ENCODE measurements around the gene CYP2R1. TPM values are rescaled to one million over a fixed set of nuclear protein-coding genes. Genes with fewer than 3 reads are reported as not detected.

CYP2R1 gene
- total and polyA plus RNA-seq, 2 of the 13 experiments (the other 11 are each of a cell fraction or from before 2014, with no cell fraction given) = 0.59 to 0.60 TPM

GRCh38 chr11:14924318-14924717 is 32.3 kb upstream of the CYP2R1 start (continued):
- TF ChIP-seq DMAP1 (CRISPR knock-in tag; IDR thresholded peaks at IDR 0.05) = no peak

- ATAC-seq = no peak
- ChIA-PET CTCF (ENCODE audit: low intra/inter-chr PET ratio, low total read pairs) (no interaction called here), POLR2A (no interaction called here)
- no peaks in the 10 kb centered on the region for H3K4me1 ChIP-seq (ENCODE audit: insufficient read depth, low read length)
- in situ Hi-C loops (cut with HindIII; ENCODE audit: extremely low pct_ligation_motif_present, low pct_unique_long_range_greater_than_20kb) = no loop called here
- H3K4me3 ChIP-seq (replicated peaks in 1 of 3; ENCODE audit: insufficient read depth in 1 of 3, low read depth in 2 of 3, low read length in 3 of 3) = no peak overlapping the region
- H2AFZ ChIP-seq (ENCODE audit: low read length) = no peak overlapping the region
- no peak for FAIRE-seq
- no peak for DNase-seq (ENCODE audit: low spot score)
- peak; percentile 59; the same call in 1 of the 2 replicates for TF ChIP-seq MAFF (IDR thresholded peaks at IDR 0.05; ENCODE audit: low read depth, low read length)
- TF ChIP-seq, protein P1, sequence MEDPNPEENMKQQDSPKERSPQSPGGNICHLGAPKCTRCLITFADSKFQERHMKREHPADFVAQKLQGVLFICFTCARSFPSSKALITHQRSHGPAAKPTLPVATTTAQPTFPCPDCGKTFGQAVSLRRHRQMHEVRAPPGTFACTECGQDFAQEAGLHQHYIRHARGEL (CRISPR knock-in tag; IDR thresholded peaks at IDR 0.05) = no peak
- TF ChIP-seq MAFK (conservative IDR thresholded peaks at IDR 0.05 in 1 of 2, IDR thresholded peaks at IDR 0.05 in 1 of 2; ENCODE audit: low read length in 2 of 2) = peak; percentile 28 to 73; a peak in 2 of 4 replicates
- TF ChIP-seq CBX2 (IDR thresholded peaks at IDR 0.05; ENCODE audit: low read depth, low read length) = no peak
- no peak for TF ChIP-seq CBX2 (CRISPR knock-in tag; IDR thresholded peaks at IDR 0.05; ENCODE audit: low read depth)
- no TSS peak for BruUV-seq (replicated peaks)
- H3K27me3 ChIP-seq (ENCODE audit: control insufficient read depth in 1 of 2, insufficient read depth in 2 of 2, low read length in 2 of 2) = no peaks in the 10 kb centered on the region
- H3K4me2 ChIP-seq (ENCODE audit: low read depth, low read length) = no peak overlapping the region
- no peak overlapping the region for H3K9ac ChIP-seq (ENCODE audit: insufficient read depth, low read depth, low read length)
- no peaks in the 10 kb centered on the region for H3K9me3 ChIP-seq (ENCODE audit: low read length)
- H3K79me2 ChIP-seq (ENCODE audit: insufficient read depth, low read length) = no peaks in the 10 kb centered on the region
- H4K20me1 ChIP-seq (ENCODE audit: insufficient read depth, low read length) = no peaks in the 10 kb centered on the region
- no peaks in the 10 kb centered on the region for H3K36me3 ChIP-seq (replicated peaks in 1 of 2; ENCODE audit: control insufficient read depth in 1 of 2, insufficient read depth in 2 of 2, low read length in 2 of 2)
- no peak overlapping the region for H3K27ac ChIP-seq (ENCODE audit: extremely low read length, insufficient read depth, low read length)
- 6% methylated on average over 1 of the region's 1 CpG for WGBS (ENCODE audit: low lambda C conversion rate)
- intact Hi-C loops (cut with micrococcal nuclease; ENCODE audit: unreplicated experiment) = no loop called here
Measured at GRCh38 chr11:14916403-14916802, 24.4 kb upstream of the CYP2R1 start.

- FAIRE-seq (no peak), ATAC-seq (no peak), DNase-seq (ENCODE audit: low spot score) (no peak)
- H3K27ac ChIP-seq (ENCODE audit: extremely low read length, insufficient read depth, low read length) = no peak overlapping the region
- H3K4me3 ChIP-seq (replicated peaks in 1 of 3; ENCODE audit: insufficient read depth in 1 of 3, low read depth in 2 of 3, low read length in 3 of 3) = no peak overlapping the region
- no peaks in the 10 kb centered on the region for H3K36me3 ChIP-seq (replicated peaks in 1 of 2; ENCODE audit: control insufficient read depth in 1 of 2, insufficient read depth in 2 of 2, low read length in 2 of 2)
- WGBS (ENCODE audit: low lambda C conversion rate) = 3% methylated on average over 3 of the region's 3 CpGs
- TF ChIP-seq CCAR2 (optimal IDR thresholded peaks at IDR 0.05; ENCODE audit: low read depth, low read length) (no peak), ZNF790 (CRISPR knock-in tag; IDR thresholded peaks at IDR 0.05; ENCODE audit: borderline replicate concordance) (no peak), GABPA (IDR thresholded peaks at IDR 0.05; ENCODE audit: low read depth, low read length) (no peak), GABPA (CRISPR knock-in tag; IDR thresholded peaks at IDR 0.05; ENCODE audit: low read depth) (0 out of 2 replicates have a peak, but pooled peaks have one; percentile 38)
- H3K9ac ChIP-seq (ENCODE audit: insufficient read depth, low read depth, low read length) = no peak overlapping the region
- POLR2A ChIA-PET = no interaction called here
- intact Hi-C loops (cut with micrococcal nuclease; ENCODE audit: unreplicated experiment) = no loop called here
- BruUV-seq (replicated peaks) = no TSS peak
- in situ Hi-C loops (cut with HindIII; ENCODE audit: extremely low pct_ligation_motif_present, low pct_unique_long_range_greater_than_20kb) = no loop called here
- H4K20me1 ChIP-seq (ENCODE audit: insufficient read depth, low read length) = no peaks in the 10 kb centered on the region
- CTCF ChIA-PET (ENCODE audit: low intra/inter-chr PET ratio, low total read pairs) = no interaction called here
- no peaks in the 10 kb centered on the region for H3K4me1 ChIP-seq (ENCODE audit: insufficient read depth, low read length)
- H2AFZ ChIP-seq (ENCODE audit: low read length) = no peak overlapping the region
- no peaks in the 10 kb centered on the region for H3K9me3 ChIP-seq (ENCODE audit: low read length)
- H3K4me2 ChIP-seq (ENCODE audit: low read depth, low read length) = no peak overlapping the region
- no peaks in the 10 kb centered on the region for H3K27me3 ChIP-seq (ENCODE audit: control insufficient read depth in 1 of 2, insufficient read depth in 2 of 2, low read length in 2 of 2)
- no peaks in the 10 kb centered on the region for H3K79me2 ChIP-seq (ENCODE audit: insufficient read depth, low read length)
Measured at GRCh38 chr11:14914536-14914935, 22.5 kb upstream of the CYP2R1 start.

Data from HepG2 (cell line).